Right atrium auricular region (tissue), 2 donors: Measurements from ENCODE around the gene PRM2. TPM values are rescaled to one million over a fixed set of nuclear protein-coding genes. Genes with fewer than 3 reads are reported as not detected.

Experiments
- DNase-seq: peaks from one replicate; pipeline ENCODE4 v3.0.0-alpha.2; 2019; ENCODE audit warnings: low spot score
- H3K27ac ChIP-seq, 2 donors: fragments of 200-600 bp; sonication (generic); 1 replicate in 1 of 2; 2 replicates in 1 of 2; pipeline ENCODE4 v1.5.1; 2016 to 2019
- H3K27me3 ChIP-seq, 2 donors: fragments of 200-600 bp; sonication (generic); one replicate each; pipeline versions ENCODE4 v1.5.1 to v1.6.0; 2017 to 2019
- H3K36me3 ChIP-seq: fragments of 200-600 bp; sonication (generic); one replicate; pipeline ENCODE4 v1.5.1; 2016
- H3K4me1 ChIP-seq, 2 donors: fragments of 200-600 bp; sonication (generic); one replicate each; pipeline versions ENCODE4 v1.5.1 to v1.6.0; 2017 to 2019
- H3K4me3 ChIP-seq, 2 donors: fragments of 200-600 bp; sonication (generic); 1 replicate in 1 of 2; 2 replicates in 1 of 2; pipeline ENCODE4 v1.5.1; 2017 to 2019; ENCODE audit warnings: mild to moderate bottlenecking in 1 of 2, moderate library complexity in 1 of 2
- H3K9me3 ChIP-seq, 2 donors: fragments of 200-600 bp; sonication (generic); one replicate each; pipeline ENCODE4 v1.5.1; 2019
- total RNA-seq, 2 donors: library from RNA; depleted of rRNA; stranded (reverse); fragments of >200 nt; gene quantifications; one replicate each; pipeline ENCODE4 v1.1.0, GENCODE V29; 2016
- TF ChIP-seq, protein P1 (sequence below), 2 donors: fragments of 200-600 bp; sonication (generic); IDR thresholded peaks; one replicate each; pipeline ENCODE4 v1.5.1; 2019; ENCODE audit warnings: antibody characterized with exemption in 2 of 2

The PRM2 gene
- total RNA-seq, 2 donors from 2014 or later, result not detected

DNA sequence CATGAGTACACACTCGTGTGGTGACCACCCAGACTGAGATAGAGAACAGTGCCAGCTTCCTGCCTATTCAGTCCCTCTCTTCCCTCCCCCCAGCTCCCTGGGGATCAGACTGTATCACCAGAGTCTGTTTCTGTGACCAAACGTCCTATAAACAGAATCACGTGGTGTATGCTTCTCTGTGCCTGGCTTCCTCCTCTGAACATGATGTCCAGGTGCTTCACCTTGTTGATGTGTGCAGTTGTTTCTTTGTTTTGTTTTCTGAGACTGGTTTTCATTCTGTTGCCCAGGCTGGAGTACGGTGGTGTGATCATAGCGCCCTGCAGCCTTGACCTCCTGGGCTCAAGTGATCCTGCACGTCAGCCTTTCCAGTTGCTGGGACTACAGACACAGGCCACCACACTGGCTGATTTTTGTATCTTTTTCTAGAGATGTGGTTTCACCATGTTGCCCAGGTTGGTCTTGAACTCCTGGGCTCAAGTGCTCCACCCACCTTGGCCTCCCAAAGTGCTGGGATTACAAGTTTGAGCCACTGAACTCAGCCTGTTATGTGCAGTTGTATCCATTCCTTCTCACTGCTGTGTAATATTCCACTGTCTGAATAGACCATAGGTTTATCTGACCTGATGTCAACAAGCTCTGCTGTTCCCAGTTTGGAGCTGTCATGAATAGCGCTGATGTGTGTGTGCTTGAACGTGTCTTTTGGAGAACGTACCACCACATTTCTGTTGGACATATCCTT lies 33.8 kb upstream of the PRM2 start:
- Histone ChIP-seq H3K27me3 (no peaks in the 10 kb centered on the region), H3K4me3 (no peak overlapping the region), H3K4me1 (peaks cover 0 to 7% of the 10 kb centered on the region in 2 donors), H3K36me3 (no peaks in the 10 kb centered on the region), H3K27ac (no peak overlapping the region), H3K9me3 (no peaks in the 10 kb centered on the region)
- TF ChIP-seq, protein P1, sequence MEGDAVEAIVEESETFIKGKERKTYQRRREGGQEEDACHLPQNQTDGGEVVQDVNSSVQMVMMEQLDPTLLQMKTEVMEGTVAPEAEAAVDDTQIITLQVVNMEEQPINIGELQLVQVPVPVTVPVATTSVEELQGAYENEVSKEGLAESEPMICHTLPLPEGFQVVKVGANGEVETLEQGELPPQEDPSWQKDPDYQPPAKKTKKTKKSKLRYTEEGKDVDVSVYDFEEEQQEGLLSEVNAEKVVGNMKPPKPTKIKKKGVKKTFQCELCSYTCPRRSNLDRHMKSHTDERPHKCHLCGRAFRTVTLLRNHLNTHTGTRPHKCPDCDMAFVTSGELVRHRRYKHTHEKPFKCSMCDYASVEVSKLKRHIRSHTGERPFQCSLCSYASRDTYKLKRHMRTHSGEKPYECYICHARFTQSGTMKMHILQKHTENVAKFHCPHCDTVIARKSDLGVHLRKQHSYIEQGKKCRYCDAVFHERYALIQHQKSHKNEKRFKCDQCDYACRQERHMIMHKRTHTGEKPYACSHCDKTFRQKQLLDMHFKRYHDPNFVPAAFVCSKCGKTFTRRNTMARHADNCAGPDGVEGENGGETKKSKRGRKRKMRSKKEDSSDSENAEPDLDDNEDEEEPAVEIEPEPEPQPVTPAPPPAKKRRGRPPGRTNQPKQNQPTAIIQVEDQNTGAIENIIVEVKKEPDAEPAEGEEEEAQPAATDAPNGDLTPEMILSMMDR (IDR thresholded peaks at IDR 0.05), result no peak
- no peak for DNase-seq

DNA sequence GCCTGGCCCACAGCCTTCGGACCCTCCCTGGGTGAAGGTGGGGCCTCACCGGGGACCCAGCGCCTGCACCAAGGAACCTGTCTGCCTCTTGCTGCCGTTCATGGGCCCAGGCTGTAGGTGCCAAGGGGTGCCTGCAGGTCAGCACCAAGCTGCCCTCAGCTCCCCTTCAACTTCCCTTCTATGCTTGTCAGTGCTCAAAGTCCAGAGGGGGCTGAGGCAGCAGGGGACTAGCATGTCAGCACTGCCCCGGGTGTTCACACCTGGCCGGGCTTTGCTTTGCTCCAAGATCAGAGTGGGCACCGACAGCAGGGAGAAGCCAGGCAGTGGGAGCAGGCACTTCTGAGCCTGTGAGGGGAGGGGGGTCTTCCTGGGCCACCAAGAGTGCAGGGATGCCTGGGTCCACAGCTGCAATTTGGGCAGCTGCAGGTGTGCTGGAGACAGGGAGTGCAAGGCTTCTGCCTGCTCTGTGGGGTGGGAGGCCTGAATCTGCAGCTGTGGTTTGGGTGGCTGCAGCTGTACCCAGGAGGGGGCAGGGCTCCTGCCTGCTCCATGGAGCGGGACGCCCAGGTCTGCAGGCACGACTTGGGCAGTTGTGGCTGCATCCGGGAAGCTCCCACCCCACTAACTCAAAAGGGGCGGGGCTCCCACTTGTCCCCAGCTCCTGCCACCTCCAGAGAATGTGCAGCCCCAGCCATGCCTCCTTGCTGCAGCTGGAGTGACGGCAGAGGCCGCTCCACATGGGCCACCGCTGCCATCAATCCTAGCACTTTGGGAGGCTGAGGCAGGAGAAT lies 32.4 kb upstream of the PRM2 start:
- TF ChIP-seq, protein P1 (IDR thresholded peaks at IDR 0.05), result no peak
- H3K36me3 ChIP-seq, result no peaks in the 10 kb centered on the region
- peaks cover 0 to 7% of the 10 kb centered on the region in 2 donors for H3K4me1 ChIP-seq
- H3K9me3 ChIP-seq, result no peaks in the 10 kb centered on the region
- no peak for DNase-seq
- H3K27me3 ChIP-seq, result no peaks in the 10 kb centered on the region
- no peak overlapping the region for H3K27ac ChIP-seq
- no peak overlapping the region for H3K4me3 ChIP-seq

- no peaks in the 10 kb centered on the region for H3K36me3 ChIP-seq
- no peak for DNase-seq
- no peak overlapping the region for H3K4me3 ChIP-seq
- no peaks in the 10 kb centered on the region for H3K9me3 ChIP-seq
- peaks cover 0 to 6% of the 10 kb centered on the region in 2 donors for H3K4me1 ChIP-seq
- TF ChIP-seq, protein P1 (IDR thresholded peaks at IDR 0.05), result no peak
- no peaks in the 10 kb centered on the region for H3K27me3 ChIP-seq
- H3K27ac ChIP-seq, result no peak overlapping the region
Observed at GRCh38 chr16:11307639-11308492, 31.6 kb upstream of the PRM2 start.

DNA sequence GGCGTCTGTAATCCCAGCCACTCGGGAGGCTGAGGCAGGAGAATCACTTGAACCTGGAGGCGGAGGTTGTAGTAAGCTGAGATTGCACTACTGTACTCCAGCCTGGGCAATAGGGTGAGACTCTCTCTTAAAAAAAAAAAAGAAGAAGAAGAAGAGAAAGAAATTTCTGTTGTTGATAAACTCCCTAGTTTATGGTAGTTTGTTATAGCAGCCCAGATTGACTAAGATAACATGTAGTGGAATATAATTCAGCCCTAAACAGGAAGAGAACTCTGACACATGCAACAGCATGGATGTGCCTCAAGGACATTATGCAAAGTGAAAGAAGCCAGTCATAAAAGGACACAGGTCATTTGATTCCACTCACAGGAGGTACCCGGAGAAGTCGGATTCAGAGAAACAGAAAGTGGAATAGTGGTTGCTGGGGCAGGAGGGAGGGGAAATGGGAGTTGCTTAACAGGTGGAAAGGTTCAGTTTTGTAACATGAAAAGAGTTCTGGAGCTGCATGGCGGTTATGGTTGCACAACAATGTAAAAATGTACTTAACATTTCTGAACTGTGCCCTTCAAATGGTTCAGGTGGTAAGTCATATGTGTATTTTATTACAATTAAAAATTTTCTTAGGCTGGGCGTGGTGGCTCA lies 30.8 kb upstream of the PRM2 start:
- no peaks in the 10 kb centered on the region for H3K36me3 ChIP-seq
- H3K9me3 ChIP-seq, result no peaks in the 10 kb centered on the region
- TF ChIP-seq, protein P1 (IDR thresholded peaks at IDR 0.05), result no peak
- no peak overlapping the region for H3K27ac ChIP-seq
- H3K4me3 ChIP-seq, result no peak overlapping the region
- no peaks in the 10 kb centered on the region for H3K4me1 ChIP-seq
- DNase-seq, result no peak
- no peaks in the 10 kb centered on the region for H3K27me3 ChIP-seq

- Histone ChIP-seq H3K27ac (no peak overlapping the region), H3K27me3 (no peaks in the 10 kb centered on the region), H3K36me3 (no peaks in the 10 kb centered on the region), H3K4me3 (no peak overlapping the region), H3K9me3 (no peaks in the 10 kb centered on the region), H3K4me1 (no peaks in the 10 kb centered on the region)
- DNase-seq, result no peak
- TF ChIP-seq, protein P1 (IDR thresholded peaks at IDR 0.05), result no peak
Observed at GRCh38 chr16:11306381-11306780, 30.1 kb upstream of the PRM2 start.
